ENCODE measurements around the gene SFT2D1. TPM values are rescaled to one million over a fixed set of nuclear protein-coding genes. Genes with fewer than 3 reads are reported as not detected.

The SFT2D1 gene
- total RNA-seq, 1 donor: 25.7 TPM

DNA sequence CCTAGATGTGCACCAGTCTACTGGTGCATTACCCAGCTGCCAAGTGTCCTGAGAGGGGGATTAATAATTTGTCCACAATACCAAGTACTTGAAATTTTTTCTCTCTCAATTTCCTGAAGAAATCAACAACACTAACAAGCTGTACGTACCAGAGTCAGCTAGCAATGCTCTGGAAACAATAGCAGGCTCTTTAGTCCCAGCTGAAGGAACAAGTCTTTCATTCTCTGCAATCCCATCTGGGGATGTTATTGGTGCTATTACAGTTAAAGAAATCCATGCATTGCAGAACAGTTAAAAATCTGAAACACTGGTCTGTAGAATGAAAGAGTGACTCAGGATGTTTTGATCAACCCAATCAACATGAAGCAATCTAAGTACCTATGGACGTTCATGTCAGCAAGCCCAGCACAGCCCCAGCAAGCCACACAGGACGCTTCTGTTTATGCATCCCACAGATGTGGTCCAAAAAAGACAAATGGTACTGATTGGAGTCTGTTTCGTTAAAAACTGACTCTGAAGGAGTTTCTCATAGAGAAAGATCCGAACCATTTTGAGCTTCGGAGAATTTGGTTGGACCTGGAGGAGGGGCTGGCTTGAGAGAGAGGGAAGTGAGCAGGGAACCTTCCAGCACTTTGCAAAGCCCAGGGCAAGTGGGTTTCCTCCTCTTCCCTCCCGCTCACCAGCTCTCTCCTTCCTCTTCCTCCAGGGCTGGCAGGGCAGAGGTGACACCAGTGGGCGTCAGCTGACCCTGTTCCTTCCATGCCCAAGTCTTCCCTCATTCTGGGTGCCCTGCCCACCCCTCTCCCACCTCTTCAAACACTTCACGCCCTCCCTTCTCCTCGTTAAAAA is 46.1 kb downstream of the SFT2D1 start:
- H3K27ac ChIP-seq (ENCODE audit: low read depth, low read length): no peak overlapping the region
- TF ChIP-seq, protein P1, sequence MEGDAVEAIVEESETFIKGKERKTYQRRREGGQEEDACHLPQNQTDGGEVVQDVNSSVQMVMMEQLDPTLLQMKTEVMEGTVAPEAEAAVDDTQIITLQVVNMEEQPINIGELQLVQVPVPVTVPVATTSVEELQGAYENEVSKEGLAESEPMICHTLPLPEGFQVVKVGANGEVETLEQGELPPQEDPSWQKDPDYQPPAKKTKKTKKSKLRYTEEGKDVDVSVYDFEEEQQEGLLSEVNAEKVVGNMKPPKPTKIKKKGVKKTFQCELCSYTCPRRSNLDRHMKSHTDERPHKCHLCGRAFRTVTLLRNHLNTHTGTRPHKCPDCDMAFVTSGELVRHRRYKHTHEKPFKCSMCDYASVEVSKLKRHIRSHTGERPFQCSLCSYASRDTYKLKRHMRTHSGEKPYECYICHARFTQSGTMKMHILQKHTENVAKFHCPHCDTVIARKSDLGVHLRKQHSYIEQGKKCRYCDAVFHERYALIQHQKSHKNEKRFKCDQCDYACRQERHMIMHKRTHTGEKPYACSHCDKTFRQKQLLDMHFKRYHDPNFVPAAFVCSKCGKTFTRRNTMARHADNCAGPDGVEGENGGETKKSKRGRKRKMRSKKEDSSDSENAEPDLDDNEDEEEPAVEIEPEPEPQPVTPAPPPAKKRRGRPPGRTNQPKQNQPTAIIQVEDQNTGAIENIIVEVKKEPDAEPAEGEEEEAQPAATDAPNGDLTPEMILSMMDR (IDR thresholded peaks at IDR 0.05; ENCODE audit: extremely low read depth, low read depth, low read length): no peak
- no peaks in the 10 kb centered on the region for H3K36me3 ChIP-seq (ENCODE audit: insufficient read depth, low read length)
- H3K4me3 ChIP-seq (ENCODE audit: insufficient read depth, low read length): no peak overlapping the region
- H2AFZ ChIP-seq (ENCODE audit: low read length): no peak overlapping the region
- no peaks in the 10 kb centered on the region for H3K4me1 ChIP-seq (ENCODE audit: insufficient read depth, low read length)
- no peaks in the 10 kb centered on the region for H4K20me1 ChIP-seq (ENCODE audit: insufficient read depth, low read length)
- H3K9me3 ChIP-seq (ENCODE audit: low read depth, low read length): no peaks in the 10 kb centered on the region
- no peak overlapping the region for H3K4me2 ChIP-seq (ENCODE audit: insufficient read depth, low read length)
- H3K27me3 ChIP-seq (ENCODE audit: insufficient read depth, low read length): peaks cover 2% of the 10 kb centered on the region
- DNase-seq (ENCODE audit: insufficient read length, low spot score, missing footprints): no peak
- no peaks in the 10 kb centered on the region for H3K79me2 ChIP-seq (ENCODE audit: insufficient read depth, low read length)

DNA sequence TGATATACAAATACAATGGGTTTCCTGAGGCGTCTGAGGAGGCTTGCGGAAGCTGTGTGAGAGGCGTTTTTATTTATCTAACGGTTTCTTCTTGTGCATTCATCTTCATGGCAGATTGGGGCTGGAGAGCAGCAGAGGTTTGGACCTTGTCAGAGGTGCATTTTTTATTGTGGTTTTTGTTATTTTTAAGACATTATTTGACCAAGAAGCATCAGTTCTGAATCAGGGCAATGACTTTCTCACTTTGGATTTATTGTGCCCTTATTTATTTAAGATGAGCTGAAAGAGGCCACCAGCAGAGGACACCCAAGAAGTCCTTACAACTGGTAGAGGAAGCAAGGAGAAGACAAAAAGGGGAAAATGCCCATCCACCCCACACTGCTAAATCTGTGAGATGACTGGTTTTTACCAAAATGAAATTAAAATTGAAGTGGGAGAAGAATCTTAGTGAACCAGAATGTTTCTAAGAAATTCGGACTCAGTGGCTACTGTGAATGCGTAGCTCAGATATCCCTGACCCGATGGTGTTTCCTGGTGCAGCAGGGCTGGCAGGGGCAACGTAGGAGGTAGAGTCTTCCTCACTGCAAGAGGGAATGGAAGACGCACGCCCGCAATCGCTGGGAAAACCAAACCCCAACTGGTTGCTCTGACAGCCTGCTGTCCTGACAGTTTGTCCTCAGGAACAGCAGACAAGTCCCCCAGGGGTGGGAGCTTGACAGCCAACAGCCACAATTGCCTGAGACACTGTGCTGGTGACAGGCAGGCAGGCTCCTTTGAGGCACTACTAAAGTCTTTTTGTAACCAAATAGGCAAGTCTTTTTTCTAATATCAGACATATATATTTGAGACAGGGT is 48.4 kb downstream of the SFT2D1 start:
- DNase-seq (ENCODE audit: insufficient read length, low spot score, missing footprints): no peak
- Histone ChIP-seq H3K4me3 (ENCODE audit: insufficient read depth, low read length) (no peak overlapping the region), H3K4me2 (ENCODE audit: insufficient read depth, low read length) (no peak overlapping the region), H3K9me3 (ENCODE audit: low read depth, low read length) (no peaks in the 10 kb centered on the region), H3K27me3 (ENCODE audit: insufficient read depth, low read length) (peaks cover 2% of the 10 kb centered on the region), H2AFZ (ENCODE audit: low read length) (no peak overlapping the region), H3K27ac (ENCODE audit: low read depth, low read length) (no peak overlapping the region), H3K4me1 (ENCODE audit: insufficient read depth, low read length) (no peaks in the 10 kb centered on the region), H4K20me1 (ENCODE audit: insufficient read depth, low read length) (no peaks in the 10 kb centered on the region), H3K36me3 (ENCODE audit: insufficient read depth, low read length) (no peaks in the 10 kb centered on the region), H3K79me2 (ENCODE audit: insufficient read depth, low read length) (no peaks in the 10 kb centered on the region)
- TF ChIP-seq, protein P1 (IDR thresholded peaks at IDR 0.05; ENCODE audit: extremely low read depth, low read depth, low read length): no peak

DNA sequence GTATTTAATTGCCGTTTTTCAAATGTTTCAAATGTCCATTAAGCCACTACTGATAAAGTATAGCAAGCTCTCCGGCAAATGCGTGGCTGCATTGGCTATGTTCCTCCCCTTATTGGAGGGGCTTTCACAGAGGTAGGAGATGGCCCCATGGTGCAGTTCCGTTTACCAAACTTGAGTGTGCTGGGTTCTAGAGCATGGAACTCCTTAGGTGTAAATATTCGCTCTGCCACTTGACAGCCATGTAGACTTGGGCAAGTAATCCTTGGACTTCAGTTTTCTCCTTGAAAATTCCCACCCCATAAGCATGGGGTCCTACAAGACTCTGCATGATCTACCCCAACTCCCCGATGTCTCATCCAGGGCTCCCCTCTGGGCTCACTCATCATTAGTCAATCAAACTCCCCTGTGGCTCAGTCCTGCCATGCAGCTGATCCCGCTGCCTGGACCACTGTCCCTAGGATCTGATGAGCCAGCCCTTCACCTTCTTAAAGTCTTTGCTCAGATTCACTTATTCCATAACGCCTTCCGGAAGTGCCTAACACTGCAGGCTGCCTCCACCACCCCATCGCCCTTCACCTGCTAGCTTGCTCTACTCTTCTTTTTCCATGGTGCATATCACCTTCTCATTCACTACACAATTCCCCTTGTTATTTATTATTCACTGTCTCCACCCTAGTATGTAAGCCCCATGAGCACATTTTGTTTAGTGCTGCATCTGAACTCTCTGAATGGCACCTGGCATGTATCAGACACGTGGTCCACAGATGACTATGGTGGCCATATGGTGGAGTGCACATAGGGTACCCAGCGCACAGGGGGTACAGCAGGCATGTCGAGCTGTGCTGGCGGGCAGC is 52.9 kb downstream of the SFT2D1 start:
- TF ChIP-seq, protein P1 (IDR thresholded peaks at IDR 0.05; ENCODE audit: extremely low read depth, low read depth, low read length): no peak
- H3K36me3 ChIP-seq (ENCODE audit: insufficient read depth, low read length): no peaks in the 10 kb centered on the region
- no peak for DNase-seq (ENCODE audit: insufficient read length, low spot score, missing footprints)

More for the DNA sequence above, 52.9 kb downstream of the SFT2D1 start:
- H3K4me3 ChIP-seq (ENCODE audit: insufficient read depth, low read length): no peak overlapping the region
- H3K27me3 ChIP-seq (ENCODE audit: insufficient read depth, low read length): peaks cover 7% of the 10 kb centered on the region
- no peaks in the 10 kb centered on the region for H4K20me1 ChIP-seq (ENCODE audit: insufficient read depth, low read length)
- no peak overlapping the region for H3K4me2 ChIP-seq (ENCODE audit: insufficient read depth, low read length)
- no peak overlapping the region for H2AFZ ChIP-seq (ENCODE audit: low read length)
- no peaks in the 10 kb centered on the region for H3K79me2 ChIP-seq (ENCODE audit: insufficient read depth, low read length)
- no peak overlapping the region for H3K27ac ChIP-seq (ENCODE audit: low read depth, low read length)
- H3K9me3 ChIP-seq (ENCODE audit: low read depth, low read length): no peaks in the 10 kb centered on the region
- H3K4me1 ChIP-seq (ENCODE audit: insufficient read depth, low read length): no peaks in the 10 kb centered on the region
